B cell (primary cell): ENCODE data around the gene ZNF746. TPM values are rescaled to one million over a fixed set of nuclear protein-coding genes. Genes with fewer than 3 reads are reported as not detected.

ENCODE experiments used
- ATAC-seq: fragments of 200-7000 bp; cut with Tn5 transposase; one replicate; pipeline ENCODE4 v1.10.0; 2021; ENCODE audit warnings: low read depth, mild to moderate bottlenecking, moderate number of reproducible peaks, moderate library complexity
- CTCF ChIA-PET: fragments of 350-600 bp; sonication (Branson Sonifier 250); formaldehyde crosslinking; loops from one replicate; lab custom pipeline; 2021; ENCODE audit warnings: antibody characterized with exemption, inconsistent platforms; lab: Charles Lee
- POLR2A ChIA-PET: fragments of 350-600 bp; sonication (Branson Sonifier 250); formaldehyde crosslinking; loops from one replicate; lab custom pipeline; 2021; ENCODE audit warnings: antibody characterized with exemption; lab: Charles Lee
- DNase-seq: peaks from one replicate; pipeline ENCODE4 v3.0.0; 2013
- H2AFZ ChIP-seq: 2 replicates; pipeline ENCODE4 v1.6.1; 2012; ENCODE audit warnings: mild to moderate bottlenecking, low read depth, low read length; ENCODE audit not compliant: insufficient read depth, poor library complexity, severe bottlenecking
- H3K27ac ChIP-seq, 2 donors: 1 replicate in 1 of 2; 2 replicates in 1 of 2; pipeline ENCODE4 v1.5.1; 2012 to 2013; ENCODE audit warnings: low read length in 2 of 2, mild to moderate bottlenecking in 2 of 2, moderate library complexity in 1 of 2
- H3K27me3 ChIP-seq, 4 experiments: fragments of 200-600 bp in 1 of 4; sonication (generic) in 1 of 4; replicated peaks in 1 of 4; 1 replicate in 2 of 4; 2 replicates in 2 of 4; pipeline versions ENCODE4 v1.6.1 to v1.7.0; 2013 to 2016; ENCODE audit warnings: low read length in 3 of 4, mild to moderate bottlenecking in 2 of 4, mixed read lengths in 1 of 4, moderate library complexity in 1 of 4; ENCODE audit not compliant: insufficient read depth in 4 of 4, control insufficient read depth in 3 of 4; ENCODE audit errors: control extremely low read depth in 1 of 4
- H3K36me3 ChIP-seq, 2 experiments: replicated peaks in 1 of 2; 1 replicate in 1 of 2; 2 replicates in 1 of 2; pipeline versions ENCODE4 v1.6.1 to v1.7.1; 2013; ENCODE audit warnings: low read length in 1 of 2; ENCODE audit not compliant: insufficient read depth in 2 of 2, control insufficient read depth in 1 of 2; ENCODE audit errors: control extremely low read depth in 1 of 2, extremely low read depth in 1 of 2
- H3K4me1 ChIP-seq, 2 donors: fragments of 200-600 bp in 1 of 2; sonication (generic) in 1 of 2; 1 replicate in 1 of 2; 2 replicates in 1 of 2; pipeline versions ENCODE4 v1.5.1 to v1.6.1; 2013 to 2017; ENCODE audit warnings: low read length in 2 of 2; ENCODE audit not compliant: control insufficient read depth in 2 of 2, insufficient read depth in 2 of 2
- H3K4me2 ChIP-seq: replicated peaks from 2 replicates; pipeline ENCODE3; 2012; ENCODE audit warnings: mild to moderate bottlenecking, low read depth, low read length; ENCODE audit not compliant: poor library complexity, severe bottlenecking
- H3K4me3 ChIP-seq, 5 experiments: fragments of 200-600 bp in 1 of 5; sonication (generic) in 1 of 5; 1 replicate in 3 of 5; 2 replicates in 2 of 5; pipeline versions ENCODE4 v1.5.1 to v1.7.0; 2011 to 2016; ENCODE audit warnings: low read length in 4 of 5, mild to moderate bottlenecking in 4 of 5, low read depth in 2 of 5, control low read depth in 1 of 5, moderate library complexity in 1 of 5; ENCODE audit not compliant: insufficient read depth in 1 of 5; ENCODE audit errors: control extremely low read depth in 1 of 5, extremely low read depth in 1 of 5
- H3K79me2 ChIP-seq: fragments of 200-600 bp; sonication (generic); one replicate; pipeline ENCODE4 v1.6.0; 2016; ENCODE audit warnings: low read length; ENCODE audit not compliant: control insufficient read depth, insufficient read depth
- H3K9ac ChIP-seq: fragments of 200-600 bp; sonication (generic); 2 replicates; pipeline ENCODE4 v1.6.1; 2017; ENCODE audit warnings: mild to moderate bottlenecking, low read length, moderate library complexity
- H3K9me3 ChIP-seq, 3 donors: one replicate each; pipeline versions ENCODE4 v1.6.1 to v1.7.1; 2013; ENCODE audit warnings: low read length in 2 of 3; ENCODE audit not compliant: control insufficient read depth in 2 of 3, insufficient read depth in 1 of 3; ENCODE audit errors: control extremely low read depth in 1 of 3
- H4K20me1 ChIP-seq: 2 replicates; pipeline ENCODE4 v1.6.0; 2012; ENCODE audit warnings: mild to moderate bottlenecking, low read length; ENCODE audit not compliant: insufficient read depth, control insufficient read depth, poor library complexity, severe bottlenecking
- H3K27ac Mint-ChIP-seq: one replicate; pipeline ENCODE4 v1.8.0; 2021; ENCODE audit warnings: mixed read lengths
- H3K27me3 Mint-ChIP-seq: one replicate; pipeline ENCODE4 v1.8.0; 2021; ENCODE audit warnings: mixed read lengths
- H3K4me1 Mint-ChIP-seq: one replicate; pipeline ENCODE4 v1.8.0; 2021; ENCODE audit warnings: mixed read lengths
- H3K4me3 Mint-ChIP-seq: one replicate; pipeline ENCODE4 v1.8.0; 2021; ENCODE audit warnings: mixed read lengths
- H3K9me3 Mint-ChIP-seq: one replicate; pipeline ENCODE4 v1.8.0; 2022; ENCODE audit warnings: mixed read lengths; ENCODE audit not compliant: insufficient read depth
- CTCF ChIP-seq: fragments of 200-600 bp; IDR thresholded peaks from one replicate; pipeline ENCODE4 v1.8.0; 2022; ENCODE audit warnings: antibody characterized with exemption, mild to moderate bottlenecking
- EZH2 ChIP-seq: IDR thresholded peaks from 2 replicates; pipeline ENCODE4 v1.6.1; 2012; ENCODE audit warnings: borderline replicate concordance, low read depth, mild to moderate bottlenecking, moderate library complexity, low read length; ENCODE audit not compliant: insufficient read depth, poor library complexity, severe bottlenecking
- WGBS: methylation state at CpG from one replicate; pipeline ENCODE4 v1.1.5; 2013; ENCODE audit warnings: missing lambda C conversion rate; ENCODE audit not compliant: insufficient coverage; 5-methylcytosine and 5-hydroxymethylcytosine counted together
- intact Hi-C: fragments of 100-400 bp; cut with micrococcal nuclease; formaldehyde crosslinking; loops from one replicate; pipeline ENCODE4 v1.10.0; 2022
- polyA plus RNA-seq: library from polyadenylated mRNA; depleted of rRNA; stranded (reverse); fragments of >200 nt; gene quantifications from 2 replicates; pipeline ENCODE4 v1.2.3, GENCODE V29; 2012
- total RNA-seq, 2 donors: library from RNA; stranded (reverse); fragments of 120-200 nt in 1 of 2; gene quantifications; 1 replicate in 1 of 2; 2 replicates in 1 of 2; pipeline versions ENCODE4 v1.2.3 to v1.2.4, GENCODE V29; 2013 to 2022

ZNF746 gene
- total and polyA plus RNA-seq, 2 donors (not counting 1 experiment from before 2014, with no cell fraction given): 15.6 to 30.4 TPM

- ChIA-PET CTCF (no interaction called here), POLR2A (no interaction called here)
- H3K9me3 ChIP-seq: peaks cover 9 to 42% (median 28%) of the 10 kb centered on the region in 3 donors
- WGBS: no CpG with 5 or more reads among the region's 1 CpG
- no peaks in the 10 kb centered on the region for H3K79me2 ChIP-seq
- ATAC-seq (no peak), DNase-seq (no peak)
- no peaks in the 10 kb centered on the region for H3K27me3 ChIP-seq
- intact Hi-C loops: no loop called here
- no peaks in the 10 kb centered on the region for H3K36me3 ChIP-seq
- H3K4me1 ChIP-seq: peaks cover 2 to 10% of the 10 kb centered on the region in 2 donors
- no peak overlapping the region for H2AFZ ChIP-seq
- no peak overlapping the region for H3K4me2 ChIP-seq
- no peak overlapping the region for H3K4me3 ChIP-seq
- no peak for TF ChIP-seq EZH2
- TF ChIP-seq CTCF: no peak
- no peaks in the 10 kb centered on the region for H4K20me1 ChIP-seq
- Mint-ChIP-seq H3K27me3 (no peaks in the 10 kb centered on the region), H3K27ac (no peak overlapping the region), H3K9me3 (peaks cover 7% of the 10 kb centered on the region), H3K4me3 (no peak overlapping the region), H3K4me1 (peaks cover 8% of the 10 kb centered on the region)
- no peak overlapping the region for H3K9ac ChIP-seq
- no peak overlapping the region for H3K27ac ChIP-seq
These were observed 35.0 kb upstream of the ZNF746 start for GRCh38 chr7:149532654-149533053.

GRCh38 chr7:149529136-149529718 is 31.6 kb upstream of the ZNF746 start:
- Histone ChIP-seq H3K27me3 (no peaks in the 10 kb centered on the region), H4K20me1 (no peaks in the 10 kb centered on the region), H3K4me3 (no peak overlapping the region), H3K79me2 (no peaks in the 10 kb centered on the region), H2AFZ (no peak overlapping the region), H3K9ac (no peak overlapping the region), H3K27ac (no peak overlapping the region), H3K9me3 (peaks cover 5 to 49% (median 42%) of the 10 kb centered on the region in 3 donors), H3K4me1 (no peaks in the 10 kb centered on the region), H3K36me3 (no peaks in the 10 kb centered on the region), H3K4me2 (no peak overlapping the region)
- no peaks in the 10 kb centered on the region for H3K4me1 Mint-ChIP-seq
- ATAC-seq (no peak), DNase-seq (no peak)
- intact Hi-C loops: no loop called here
- peaks cover 6% of the 10 kb centered on the region for H3K9me3 Mint-ChIP-seq
- 74% methylated on average over 3 of the region's 4 CpGs for WGBS
- ChIA-PET POLR2A (no interaction called here), CTCF (no interaction called here)
- H3K4me3 Mint-ChIP-seq: no peak overlapping the region
- TF ChIP-seq CTCF (no peak), EZH2 (no peak)
- H3K27me3 Mint-ChIP-seq: no peaks in the 10 kb centered on the region
- H3K27ac Mint-ChIP-seq: no peak overlapping the region
